K562 (cell line): ENCODE data around the gene TBXAS1. TPM values are rescaled to one million over a fixed set of nuclear protein-coding genes. Genes with fewer than 3 reads are reported as not detected.

Experiments
- ARHGAP35 ChIP-seq: fragments of 450-650 bp; IDR thresholded peaks from 2 replicates; pipeline ENCODE4 v1.6.1; 2018; ENCODE audit not compliant: partially characterized antibody
- CTBP1 ChIP-seq: fragments of 450-650 bp; IDR thresholded peaks from 2 replicates; pipeline ENCODE4 v1.6.1; 2016; ENCODE audit warnings: borderline replicate concordance
- MTA1 ChIP-seq: fragments of 450-650 bp; IDR thresholded peaks from 2 replicates; pipeline ENCODE4 v1.6.1; 2017; ENCODE audit warnings: borderline replicate concordance
- MYNN ChIP-seq, 2 experiments: sonication (generic); formaldehyde crosslinking in 1 of 2; IDR thresholded peaks; 2 replicates each; pipeline versions ENCODE4 v1.5.0 to v1.6.1; 2016 to 2020; ENCODE audit warnings: antibody characterized with exemption in 1 of 2, missing genetic modification reagents in 1 of 2
- NCOA2 ChIP-seq, 2 experiments: fragments of 450-650 bp; IDR thresholded peaks; 2 replicates each; pipeline ENCODE4 v1.6.1; 2018; ENCODE audit warnings: mild to moderate bottlenecking in 2 of 2, moderate library complexity in 1 of 2; ENCODE audit not compliant: partially characterized antibody in 2 of 2
- RBBP5 ChIP-seq: fragments of 200-600 bp; sonication (generic); IDR thresholded peaks from 2 replicates; pipeline ENCODE4 v1.6.1; 2012; ENCODE audit warnings: borderline replicate concordance, mild to moderate bottlenecking, low read length, control low read depth, inconsistent platforms; ENCODE audit not compliant: insufficient read depth, poor library complexity, severe bottlenecking
- TOE1 ChIP-seq, 2 experiments: fragments of 450-650 bp in 1 of 2; sonication (generic) in 1 of 2; formaldehyde crosslinking in 1 of 2; IDR thresholded peaks; 2 replicates each; pipeline versions ENCODE4 v1.7.1 to v1.8.0; 2016 to 2022; ENCODE audit warnings: borderline replicate concordance in 2 of 2, mild to moderate bottlenecking in 2 of 2, antibody characterized with exemption in 1 of 2, inconsistent platforms in 1 of 2, low read depth in 1 of 2, missing genetic modification reagents in 1 of 2, moderate library complexity in 1 of 2
- polyA plus RNA-seq, 8 experiments: library from polyadenylated mRNA; depleted of rRNA in 4 of 8; stranded (reverse) in 5 of 8; unstranded in 3 of 8; fragments of >200 nt; fragmentation: Nextera tagmentation in 2 of 8; fragmentation: Illumina TruSeq in 1 of 8; extraction: Ambion mirVana in 2 of 8; extraction: Trizol in 1 of 8; gene quantifications; 2 replicates each; pipeline versions ENCODE4 v1.2.1 to v1.2.3, GENCODE V29; 2011 to 2014; ENCODE audit warnings: inconsistent platforms in 1 of 8, missing spikeins in 1 of 8
- total RNA-seq, 7 experiments: library from RNA; depleted of rRNA in 6 of 7; stranded (reverse); fragments of >200 nt in 6 of 7; fragmentation: Illumina TruSeq in 2 of 7; extraction: Trizol in 2 of 7; gene quantifications; 2 replicates each; pipeline versions ENCODE4 v1.2.1 to v1.2.3, GENCODE V29; 2011 to 2021; ENCODE audit warnings: low replicate concordance in 1 of 7
- TF ChIP-seq, protein P1 (sequence below), 2 experiments: IDR thresholded peaks in 1 of 2; conservative IDR thresholded peaks in 1 of 2; 2 replicates each; pipeline ENCODE4 v1.6.1; 2016; ENCODE audit warnings: low read depth in 2 of 2, mild to moderate bottlenecking in 1 of 2, missing compliant biosample characterization in 1 of 2, missing genetic modification characterization in 1 of 2, moderate library complexity in 1 of 2
- TF ChIP-seq, protein P2 (sequence below): fragments of 450-650 bp; IDR thresholded peaks from 2 replicates; pipeline ENCODE4 v1.6.1; 2017; ENCODE audit warnings: antibody characterized with exemption
- TF ChIP-seq, protein P3 (sequence below), 2 experiments: fragments of 250-450 bp in 1 of 2; fragments of 450-650 bp in 1 of 2; sonication (Bioruptor Pico) in 1 of 2; IDR thresholded peaks; 2 replicates each; pipeline versions ENCODE4 v1.6.1 to v1.8.0; 2016 to 2021; ENCODE audit warnings: mild to moderate bottlenecking in 2 of 2, moderate library complexity in 2 of 2, missing compliant biosample characterization in 1 of 2, missing genetic modification characterization in 1 of 2
- TF ChIP-seq, protein P4 (sequence below), 3 experiments: IDR thresholded peaks in 2 of 3; conservative IDR thresholded peaks in 1 of 3; 2 replicates each; pipeline ENCODE4 v1.5.1; 2011 to 2012; ENCODE audit warnings: low read length in 3 of 3, mild to moderate bottlenecking in 3 of 3, control low read depth in 2 of 3, improper control_type of control experiment in 1 of 3, inconsistent platforms in 1 of 3, low read depth in 1 of 3, mixed read lengths in 1 of 3, moderate library complexity in 1 of 3; ENCODE audit not compliant: insufficient read depth in 2 of 3
- TF ChIP-seq, protein P5 (sequence below): fragments of 450-650 bp; IDR thresholded peaks from 2 replicates; pipeline ENCODE4 v1.6.1; 2016; ENCODE audit warnings: antibody characterized with exemption

TBXAS1 gene
- total and polyA plus RNA-seq, 9 of the 15 experiments (the other 6 are each of a cell fraction or from before 2014, with no cell fraction given): 1.1 to 8.3 (median 1.9) TPM

DNA sequence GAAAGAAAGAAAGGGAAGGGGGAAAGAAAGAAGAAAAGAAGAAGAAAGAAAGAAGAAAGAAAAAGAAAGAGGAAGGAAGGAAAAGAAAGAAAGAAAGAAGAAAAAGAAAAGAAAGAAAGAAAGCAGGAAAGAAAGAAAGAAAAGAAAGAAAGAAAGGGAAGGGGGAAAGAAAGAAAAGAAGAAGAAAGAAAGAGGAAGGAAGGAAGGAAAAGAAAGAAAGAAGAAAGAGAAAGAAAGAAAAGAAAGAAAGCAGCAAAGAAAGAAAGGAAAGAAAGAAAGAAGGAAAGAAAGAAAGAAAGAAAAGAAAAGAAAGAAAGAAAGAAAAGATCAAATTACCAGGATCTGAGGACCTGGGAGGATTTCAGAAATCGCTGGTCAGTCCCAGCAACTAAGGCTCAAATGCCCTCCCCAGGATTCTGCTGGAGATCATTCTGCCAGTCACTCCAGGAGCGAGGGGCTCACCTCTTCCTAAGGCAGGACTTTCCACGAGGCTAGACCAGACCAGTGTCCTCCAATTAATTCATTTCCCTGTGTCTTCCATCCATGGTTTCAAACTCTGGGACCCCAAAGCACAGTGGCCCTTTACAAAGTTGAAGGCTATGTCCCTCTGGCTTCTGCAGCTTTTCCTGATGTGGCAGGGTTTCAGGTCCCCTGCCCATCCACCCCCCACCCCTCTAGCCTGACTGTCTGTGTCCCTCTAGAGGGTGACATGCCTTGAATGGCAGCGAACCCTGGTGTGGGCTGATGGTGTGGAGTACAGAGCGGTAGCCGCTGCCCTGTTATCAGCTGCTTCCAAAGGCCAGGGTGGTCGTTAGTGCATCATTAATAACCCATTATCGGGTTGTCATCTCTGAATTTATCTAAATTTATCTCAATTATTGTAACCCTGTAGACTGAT, 155.8 kb downstream of the TBXAS1 start (continued):
- TF ChIP-seq, protein P1, sequence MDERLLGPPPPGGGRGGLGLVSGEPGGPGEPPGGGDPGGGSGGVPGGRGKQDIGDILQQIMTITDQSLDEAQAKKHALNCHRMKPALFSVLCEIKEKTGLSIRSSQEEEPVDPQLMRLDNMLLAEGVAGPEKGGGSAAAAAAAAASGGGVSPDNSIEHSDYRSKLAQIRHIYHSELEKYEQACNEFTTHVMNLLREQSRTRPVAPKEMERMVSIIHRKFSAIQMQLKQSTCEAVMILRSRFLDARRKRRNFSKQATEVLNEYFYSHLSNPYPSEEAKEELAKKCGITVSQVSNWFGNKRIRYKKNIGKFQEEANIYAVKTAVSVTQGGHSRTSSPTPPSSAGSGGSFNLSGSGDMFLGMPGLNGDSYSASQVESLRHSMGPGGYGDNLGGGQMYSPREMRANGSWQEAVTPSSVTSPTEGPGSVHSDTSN (CRISPR knock-in tag; IDR thresholded peaks at IDR 0.05; ENCODE audit: low read depth): no peak
- TF ChIP-seq, protein P1 (tag; conservative IDR thresholded peaks at IDR 0.05; ENCODE audit: low read depth): 0 out of 2 replicates have a peak, but pooled peaks have one; percentile 13
- no peak for TF ChIP-seq MYNN (IDR thresholded peaks at IDR 0.05)
- TF ChIP-seq MYNN (CRISPR knock-in tag; IDR thresholded peaks at IDR 0.05): no peak
- 0 out of 2 replicates have a peak, but pooled peaks have one; percentile 45 for TF ChIP-seq TOE1 (IDR thresholded peaks at IDR 0.05; ENCODE audit: borderline replicate concordance)
- no peak for TF ChIP-seq TOE1 (CRISPR knock-in tag; IDR thresholded peaks at IDR 0.05; ENCODE audit: borderline replicate concordance, low read depth)
- TF ChIP-seq RBBP5: no peak
- TF ChIP-seq, protein P2, sequence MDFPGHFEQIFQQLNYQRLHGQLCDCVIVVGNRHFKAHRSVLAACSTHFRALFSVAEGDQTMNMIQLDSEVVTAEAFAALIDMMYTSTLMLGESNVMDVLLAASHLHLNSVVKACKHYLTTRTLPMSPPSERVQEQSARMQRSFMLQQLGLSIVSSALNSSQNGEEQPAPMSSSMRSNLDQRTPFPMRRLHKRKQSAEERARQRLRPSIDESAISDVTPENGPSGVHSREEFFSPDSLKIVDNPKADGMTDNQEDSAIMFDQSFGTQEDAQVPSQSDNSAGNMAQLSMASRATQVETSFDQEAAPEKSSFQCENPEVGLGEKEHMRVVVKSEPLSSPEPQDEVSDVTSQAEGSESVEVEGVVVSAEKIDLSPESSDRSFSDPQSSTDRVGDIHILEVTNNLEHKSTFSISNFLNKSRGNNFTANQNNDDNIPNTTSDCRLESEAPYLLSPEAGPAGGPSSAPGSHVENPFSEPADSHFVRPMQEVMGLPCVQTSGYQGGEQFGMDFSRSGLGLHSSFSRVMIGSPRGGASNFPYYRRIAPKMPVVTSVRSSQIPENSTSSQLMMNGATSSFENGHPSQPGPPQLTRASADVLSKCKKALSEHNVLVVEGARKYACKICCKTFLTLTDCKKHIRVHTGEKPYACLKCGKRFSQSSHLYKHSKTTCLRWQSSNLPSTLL: peak; percentile 55; the same call in 1 of the 2 replicates
- TF ChIP-seq NCOA2 (IDR thresholded peaks at IDR 0.05; ENCODE audit: partially characterized antibody in 2 of 2): peak in 1 of 2 experiments; percentile 46
- TF ChIP-seq, protein P3, sequence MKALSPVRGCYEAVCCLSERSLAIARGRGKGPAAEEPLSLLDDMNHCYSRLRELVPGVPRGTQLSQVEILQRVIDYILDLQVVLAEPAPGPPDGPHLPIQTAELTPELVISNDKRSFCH (CRISPR knock-in tag; IDR thresholded peaks at IDR 0.05): no peak
- TF ChIP-seq, protein P3 (tag; IDR thresholded peaks at IDR 0.05): no peak
- no peak for TF ChIP-seq CTBP1
- TF ChIP-seq, protein P4, sequence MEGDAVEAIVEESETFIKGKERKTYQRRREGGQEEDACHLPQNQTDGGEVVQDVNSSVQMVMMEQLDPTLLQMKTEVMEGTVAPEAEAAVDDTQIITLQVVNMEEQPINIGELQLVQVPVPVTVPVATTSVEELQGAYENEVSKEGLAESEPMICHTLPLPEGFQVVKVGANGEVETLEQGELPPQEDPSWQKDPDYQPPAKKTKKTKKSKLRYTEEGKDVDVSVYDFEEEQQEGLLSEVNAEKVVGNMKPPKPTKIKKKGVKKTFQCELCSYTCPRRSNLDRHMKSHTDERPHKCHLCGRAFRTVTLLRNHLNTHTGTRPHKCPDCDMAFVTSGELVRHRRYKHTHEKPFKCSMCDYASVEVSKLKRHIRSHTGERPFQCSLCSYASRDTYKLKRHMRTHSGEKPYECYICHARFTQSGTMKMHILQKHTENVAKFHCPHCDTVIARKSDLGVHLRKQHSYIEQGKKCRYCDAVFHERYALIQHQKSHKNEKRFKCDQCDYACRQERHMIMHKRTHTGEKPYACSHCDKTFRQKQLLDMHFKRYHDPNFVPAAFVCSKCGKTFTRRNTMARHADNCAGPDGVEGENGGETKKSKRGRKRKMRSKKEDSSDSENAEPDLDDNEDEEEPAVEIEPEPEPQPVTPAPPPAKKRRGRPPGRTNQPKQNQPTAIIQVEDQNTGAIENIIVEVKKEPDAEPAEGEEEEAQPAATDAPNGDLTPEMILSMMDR (IDR thresholded peaks at IDR 0.05 in 2 of 3, conservative IDR thresholded peaks at IDR 0.05 in 1 of 3; ENCODE audit: insufficient read depth in 2 of 3, low read depth in 1 of 3, low read length in 3 of 3): peak; percentile 38 to 49 (median 47); a peak in 5 of 6 replicates
- TF ChIP-seq ARHGAP35: peak; percentile 77
- TF ChIP-seq MTA1: peak; percentile 92
- TF ChIP-seq, protein P5, sequence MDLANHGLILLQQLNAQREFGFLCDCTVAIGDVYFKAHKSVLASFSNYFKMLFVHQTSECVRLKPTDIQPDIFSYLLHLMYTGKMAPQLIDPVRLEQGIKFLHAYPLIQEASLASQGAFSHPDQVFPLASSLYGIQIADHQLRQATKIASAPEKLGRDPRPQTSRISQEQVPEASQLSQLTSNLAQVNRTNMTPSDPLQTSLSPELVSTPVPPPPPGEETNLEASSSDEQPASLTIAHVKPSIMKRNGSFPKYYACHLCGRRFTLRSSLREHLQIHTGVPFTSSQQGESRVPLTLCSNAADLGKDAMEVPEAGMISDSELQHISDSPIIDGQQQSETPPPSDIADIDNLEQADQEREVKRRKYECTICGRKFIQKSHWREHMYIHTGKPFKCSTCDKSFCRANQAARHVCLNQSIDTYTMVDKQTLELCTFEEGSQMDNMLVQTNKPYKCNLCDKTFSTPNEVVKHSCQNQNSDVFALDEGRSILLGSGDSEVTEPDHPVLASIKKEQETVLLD: peak; percentile 87
